Left colon (tissue), 2 donors: ENCODE data around the gene SYT9. TPM values are rescaled to one million over a fixed set of nuclear protein-coding genes. Genes with fewer than 3 reads are reported as not detected.
"Not testable (repeated sequence)": the region's sequence is repeated elsewhere in the genome, so short reads cannot be mapped to it uniquely, and the experiment has no call there.

ENCODE experiments used
- ATAC-seq: fragments of 200-7000 bp; cut with Tn5 transposase; one replicate; pipeline ENCODE4 v1.9.1; 2020; ENCODE audit warnings: mild to moderate bottlenecking, moderate library complexity
- DNase-seq, 2 donors: peaks; one replicate each; pipeline ENCODE4 v3.0.0-alpha.2; 2020
- intact Hi-C, 2 donors: fragments of 100-400 bp; cut with DNase I in 1 of 2; cut with micrococcal nuclease in 1 of 2; formaldehyde crosslinking; loops; one replicate each; pipeline versions ENCODE4 v1.11.2 to v1.14.0; 2022; cut with DNase I, micrococcal nuclease
- total RNA-seq, 2 donors: library from RNA; stranded (reverse); fragmentation: NEBNext Ultra II Directional; extraction: Animal tissue kit (Norgen Biotek cat#: 25700); gene quantifications; one replicate each; pipeline ENCODE4 v1.2.1, GENCODE V29; 2021
- donor health status: DM: no; HTN: no; CAD: no.
- donor health status: DM: yes; HTN: yes; CAD: no.

The SYT9 gene
- total RNA-seq, 2 donors from 2014 or later, result 0.17 TPM; not detected in 1

DNA sequence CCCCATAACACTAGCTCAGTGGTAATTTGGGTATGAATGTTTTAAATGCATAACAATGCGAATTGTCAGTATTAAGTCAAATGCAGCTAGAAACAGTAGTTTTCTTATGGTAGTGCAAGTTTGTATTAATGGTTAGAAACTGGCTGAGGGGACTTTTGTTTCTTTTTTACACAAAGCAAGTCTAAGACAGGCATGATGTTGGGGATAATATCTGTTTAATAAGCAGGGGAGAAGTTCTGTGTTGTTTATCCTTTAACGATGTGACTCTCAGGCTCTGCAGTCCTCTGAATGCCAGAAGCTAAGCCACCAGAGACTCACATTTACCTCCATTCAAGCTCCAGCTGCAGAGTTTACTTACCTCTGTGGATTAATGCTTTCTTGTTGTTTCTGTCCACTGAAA lies 67.8 kb downstream of the SYT9 start:
- intact Hi-C loops, result no loop called here
- DNase-seq (no peak), ATAC-seq (no peak)

DNA sequence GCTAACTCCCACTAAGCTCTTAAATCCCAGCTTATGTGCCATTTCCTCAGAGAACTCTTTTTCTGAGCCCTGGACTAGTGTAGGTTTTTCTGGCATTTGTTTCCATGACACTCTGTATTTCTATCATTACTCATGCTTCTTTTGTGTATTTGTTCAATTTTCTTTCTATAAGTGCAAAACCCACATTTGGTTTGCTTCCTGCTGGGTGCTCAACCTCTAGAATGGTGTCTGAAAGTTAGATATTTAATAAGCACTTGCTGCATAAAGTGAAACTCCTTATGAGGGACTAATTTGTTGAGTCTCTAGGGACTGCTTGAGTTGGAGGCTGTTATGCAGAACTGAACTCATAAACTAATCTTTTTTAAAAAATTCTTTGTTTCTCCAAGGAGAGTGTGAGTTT lies 68.6 kb downstream of the SYT9 start:
- ATAC-seq (no peak), DNase-seq (no peak)
- intact Hi-C loops, result no loop called here

DNA sequence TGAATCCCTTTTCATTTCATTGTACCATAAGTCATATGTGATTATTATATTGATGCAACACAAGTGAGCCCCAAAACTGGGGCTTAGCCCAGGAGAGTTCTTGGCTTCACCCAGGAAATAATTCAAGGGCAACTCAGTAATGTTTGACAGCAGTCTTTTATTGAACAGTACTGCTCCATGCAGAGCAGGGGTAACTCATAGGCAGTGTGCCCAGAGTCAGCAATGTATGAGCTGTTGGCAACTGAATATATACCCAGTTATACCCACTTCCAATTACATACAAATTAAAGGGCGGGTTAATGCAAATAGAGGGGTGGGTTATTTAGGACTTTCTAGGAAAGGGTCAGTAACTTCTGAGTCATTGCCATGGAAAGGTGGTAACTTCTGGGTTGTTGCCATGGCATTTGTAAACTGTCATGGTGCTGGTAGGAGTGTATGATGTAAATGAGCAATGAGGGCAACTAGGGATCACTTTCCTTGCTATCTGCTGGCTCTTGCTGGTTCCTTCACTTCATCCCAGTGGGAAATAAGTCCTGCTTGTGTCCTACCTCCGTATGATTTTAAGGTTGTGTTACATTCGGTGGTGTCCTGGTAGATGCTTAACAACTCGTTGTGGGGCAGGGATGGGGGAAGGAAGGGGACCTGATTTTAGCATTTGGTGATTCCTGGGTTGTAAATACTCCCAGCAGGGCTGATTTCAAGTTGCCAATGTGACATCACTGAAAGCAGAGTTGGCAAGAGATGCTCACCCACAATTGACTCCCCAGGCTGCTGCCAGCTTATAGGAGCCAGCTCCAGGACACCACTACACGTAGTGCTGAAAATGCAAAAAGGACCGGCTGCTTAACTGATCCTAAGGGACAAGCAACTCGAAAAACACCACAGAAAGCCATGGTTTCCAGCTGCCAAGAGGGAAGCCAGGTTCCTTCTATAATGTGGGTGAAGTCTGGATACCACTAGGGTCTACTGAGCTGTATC lies 70.1 kb downstream of the SYT9 start:
- intact Hi-C loops, result no loop called here
- DNase-seq, result no peak
- no peak for ATAC-seq

DNA sequence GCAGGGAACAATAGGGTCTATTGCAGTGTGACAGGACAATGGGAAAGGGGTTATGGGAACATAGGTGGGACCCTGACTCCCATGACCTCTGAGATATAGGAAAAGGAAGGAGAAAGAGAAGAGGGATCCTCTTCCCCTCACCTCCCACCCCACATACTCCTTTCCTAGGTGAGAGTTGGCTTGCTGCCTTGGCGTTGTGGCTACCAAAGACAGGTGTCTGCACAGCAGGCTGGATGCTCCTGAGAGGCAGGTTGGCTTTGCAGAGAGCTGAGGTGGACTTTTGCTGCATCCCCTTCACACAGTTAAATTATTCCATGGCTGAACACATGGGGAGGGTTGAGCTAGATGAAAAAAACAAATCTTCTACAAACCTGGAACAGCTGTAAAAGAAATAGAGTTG lies 80.7 kb downstream of the SYT9 start:
- intact Hi-C loops, result no loop called here
- DNase-seq, result no peak
- ATAC-seq, result no peak

DNA sequence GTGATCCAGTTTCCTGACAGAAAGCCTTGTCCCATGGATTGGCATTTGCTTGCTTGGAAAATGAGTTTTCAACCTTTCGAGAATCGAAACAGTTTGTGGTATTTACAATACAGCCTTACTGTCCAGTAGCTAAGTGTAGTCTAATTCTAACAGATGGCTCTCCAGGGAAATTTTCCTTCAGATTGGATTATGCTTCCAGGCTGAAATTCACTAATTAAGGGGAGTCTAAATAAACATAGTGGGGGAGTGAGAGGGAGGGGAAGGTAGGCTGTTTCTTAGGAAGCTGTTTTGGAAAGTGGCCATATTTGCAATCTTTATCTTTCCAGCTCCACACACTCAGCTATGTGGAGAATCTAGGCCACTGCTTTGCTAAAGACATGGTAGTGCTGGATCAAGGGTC lies 81.3 kb downstream of the SYT9 start:
- intact Hi-C loops, result no loop called here
- no peak for DNase-seq

DNA sequence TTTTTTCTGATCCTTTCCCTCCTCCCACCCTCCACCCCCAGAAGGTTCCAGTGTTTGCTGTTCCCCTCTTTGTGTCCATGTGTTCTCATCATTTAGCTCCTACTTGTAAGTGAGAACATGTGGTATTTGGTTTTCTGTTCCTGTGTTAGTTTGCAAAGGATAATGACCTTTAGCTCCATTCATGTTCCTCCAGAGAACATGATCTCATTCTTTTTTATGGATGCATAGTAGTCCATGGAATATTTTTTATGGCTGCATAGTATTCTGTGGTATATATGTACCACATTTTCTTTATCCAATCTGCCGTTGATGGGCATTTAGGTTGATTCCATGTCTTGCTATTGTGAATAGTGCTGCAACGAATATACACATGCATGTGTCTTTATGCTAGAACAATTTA lies 83.7 kb downstream of the SYT9 start:
- DNase-seq, ATAC-seq, intact Hi-C loops: not testable (repeated sequence)

More for the DNA sequence above, 81.3 kb downstream of the SYT9 start:
- ATAC-seq, result no peak

DNA sequence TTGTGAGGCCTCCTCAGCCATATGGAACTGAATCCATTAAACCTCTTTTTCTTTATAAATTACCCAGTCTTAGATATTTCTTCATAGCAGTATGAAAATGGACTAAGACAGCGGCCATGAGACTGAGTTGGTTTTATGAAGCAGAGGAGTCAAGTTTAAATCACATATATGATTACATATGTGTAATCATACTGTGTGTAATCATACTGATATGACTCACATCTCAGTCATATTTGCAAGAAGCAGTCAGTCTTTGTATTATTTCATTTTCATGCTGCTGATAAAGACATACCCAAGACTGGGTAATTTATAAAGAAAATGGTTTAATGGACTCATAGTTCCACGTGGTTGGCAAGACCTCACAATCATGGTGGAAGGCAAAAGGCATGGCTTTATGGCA lies 89.8 kb downstream of the SYT9 start:
- ATAC-seq (no peak), DNase-seq (no peak)
- intact Hi-C loops, result no loop called here

DNA sequence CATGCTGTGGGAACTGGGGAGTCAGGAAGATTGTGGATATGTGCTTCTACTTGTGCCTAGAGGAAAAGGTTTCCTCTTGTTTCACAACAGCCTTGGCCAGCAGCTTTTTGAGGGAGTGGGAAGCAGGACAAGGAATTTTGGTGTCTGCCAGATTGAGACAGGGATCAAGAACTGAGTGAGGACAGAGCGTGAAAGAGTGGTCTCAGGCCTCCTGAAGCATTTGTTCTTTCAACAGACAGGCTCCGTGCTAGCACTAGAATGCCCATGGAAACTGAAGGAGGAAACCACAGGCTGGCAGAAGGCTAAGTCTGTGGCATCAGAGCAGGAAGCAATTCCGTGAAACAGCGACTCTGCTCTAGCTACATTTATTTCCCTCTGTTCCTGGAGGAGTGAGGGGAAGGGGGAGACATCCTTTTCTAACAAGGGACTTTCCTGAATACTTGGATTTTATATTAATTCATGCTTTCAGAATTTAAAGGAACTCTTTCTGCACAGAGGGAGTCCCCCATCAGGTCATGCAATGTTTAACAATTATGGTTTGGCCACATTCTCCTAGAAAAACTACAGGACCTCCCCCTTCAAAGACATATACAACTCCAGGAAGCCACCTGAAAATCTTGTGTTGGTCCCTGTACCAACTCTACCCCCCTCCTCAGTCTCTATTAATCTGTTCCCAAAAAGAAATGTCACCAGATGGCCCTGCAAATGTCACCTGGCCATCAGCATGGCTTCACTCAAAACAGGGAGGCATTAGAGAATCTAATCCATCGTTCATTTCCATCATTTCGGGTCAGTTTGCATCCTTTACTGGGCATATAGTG lies 96.1 kb downstream of the SYT9 start:
- DNase-seq (no peak), ATAC-seq (no peak)
- intact Hi-C loops, result no loop called here

DNA sequence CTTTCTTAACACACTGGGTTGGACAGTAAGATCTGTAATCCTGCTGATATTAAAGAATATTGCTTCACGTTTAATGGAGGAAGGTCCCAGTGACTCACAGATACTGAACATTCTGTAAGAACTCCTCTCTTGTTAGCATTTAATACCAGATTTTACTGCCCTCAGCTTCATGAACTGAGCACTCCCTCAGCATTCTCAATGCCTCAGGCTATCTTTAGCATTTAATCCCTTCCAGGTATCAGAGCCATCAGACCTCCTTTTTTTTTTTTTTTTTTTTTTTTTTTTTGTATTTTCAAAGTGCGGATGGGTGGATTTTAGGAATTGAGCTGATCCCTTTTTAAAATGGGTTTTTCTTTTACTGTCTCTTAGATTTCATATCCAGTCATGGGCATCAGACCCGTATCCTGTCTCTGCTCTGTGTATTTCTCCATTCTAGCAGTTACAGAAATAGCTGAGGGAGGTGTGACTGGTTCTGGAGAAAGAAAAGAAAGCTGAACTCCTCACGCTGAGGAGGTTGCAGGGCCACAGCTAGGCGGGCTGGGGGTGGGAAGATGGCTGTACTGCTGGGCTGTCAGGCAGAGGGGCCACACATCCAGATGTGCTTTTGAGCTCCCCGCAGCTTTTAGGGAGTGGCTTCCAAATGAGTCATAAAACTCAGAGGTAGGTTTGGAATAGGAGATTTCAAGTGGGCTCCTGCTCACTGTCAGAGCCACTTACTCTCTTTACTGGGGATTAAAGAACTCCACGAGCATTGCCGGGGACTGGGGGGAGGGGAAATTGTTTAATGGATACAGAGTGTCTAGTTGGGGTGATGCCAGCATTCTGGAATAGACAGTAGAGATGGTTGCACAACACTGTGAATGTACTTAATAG lies 97.0 kb downstream of the SYT9 start:
- ATAC-seq (no peak), DNase-seq (no peak)
- intact Hi-C loops, result no loop called here

DNA sequence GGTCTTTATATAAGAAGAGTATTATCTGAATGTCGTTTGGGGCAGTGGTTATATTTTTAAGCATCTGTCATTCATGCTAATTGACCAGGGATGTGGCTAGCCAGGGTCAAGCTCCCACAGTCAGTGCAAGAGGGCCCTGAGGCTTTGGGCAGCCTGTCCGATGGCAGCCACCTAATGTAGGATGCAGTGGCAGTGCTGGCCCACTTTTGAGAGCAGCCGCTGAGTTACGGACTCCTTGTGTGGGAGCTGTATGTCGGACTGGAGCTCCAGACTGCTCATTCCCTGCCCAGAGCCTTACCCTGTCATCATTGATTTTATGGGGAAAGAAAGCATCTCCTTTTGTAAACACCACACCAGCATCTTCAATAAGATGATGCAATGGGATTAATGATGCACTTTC lies 99.5 kb downstream of the SYT9 start:
- intact Hi-C loops, result no loop called here
- no peak for ATAC-seq
- no peak for DNase-seq

DNA sequence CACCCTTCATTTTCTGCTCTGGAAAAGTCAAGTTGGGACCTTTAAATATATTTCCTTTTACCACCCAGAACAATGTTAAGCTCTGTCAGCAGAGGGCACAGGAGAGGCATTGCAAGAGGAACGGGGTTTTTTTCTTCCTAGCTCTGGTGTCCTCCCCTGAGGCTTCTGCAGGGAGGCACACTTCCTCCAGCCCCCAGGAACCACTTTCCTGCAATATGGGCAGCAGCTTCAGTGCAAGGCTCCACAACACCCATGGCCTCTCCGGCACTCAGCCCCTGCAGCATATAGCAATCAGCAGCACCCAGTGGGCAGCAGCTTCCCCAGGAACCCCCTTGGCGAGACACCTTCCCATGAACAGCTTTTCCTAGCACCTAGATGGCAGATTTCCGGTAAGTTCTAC lies 101.4 kb downstream of the SYT9 start:
- ATAC-seq (peak; percentile 64), DNase-seq (peak in 1 of 2 donors; percentile 23)

DNA sequence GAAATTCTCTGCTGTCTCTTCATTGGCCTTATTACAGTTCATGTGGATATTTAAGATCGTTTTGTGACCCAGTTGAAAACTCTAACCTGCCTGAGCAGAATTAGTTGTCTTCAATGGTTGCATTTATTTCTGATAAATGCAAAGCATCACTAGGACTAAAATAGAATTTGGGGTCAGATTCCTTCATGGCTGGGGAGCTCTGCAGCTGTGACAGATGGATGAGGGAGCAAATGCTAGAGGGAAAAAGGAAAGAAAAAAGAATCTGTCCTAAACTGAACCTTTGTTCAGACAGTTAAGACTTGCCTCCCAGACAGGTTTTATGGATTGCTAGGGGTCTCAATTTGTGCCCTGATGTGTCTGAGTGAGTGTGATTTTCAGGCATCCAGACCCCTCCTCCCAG lies 113.0 kb downstream of the SYT9 start:
- DNase-seq (no peak), ATAC-seq (no peak)
- intact Hi-C loops, result no loop called here

More for the DNA sequence above, 101.4 kb downstream of the SYT9 start:
- intact Hi-C loops, result no loop called here

DNA sequence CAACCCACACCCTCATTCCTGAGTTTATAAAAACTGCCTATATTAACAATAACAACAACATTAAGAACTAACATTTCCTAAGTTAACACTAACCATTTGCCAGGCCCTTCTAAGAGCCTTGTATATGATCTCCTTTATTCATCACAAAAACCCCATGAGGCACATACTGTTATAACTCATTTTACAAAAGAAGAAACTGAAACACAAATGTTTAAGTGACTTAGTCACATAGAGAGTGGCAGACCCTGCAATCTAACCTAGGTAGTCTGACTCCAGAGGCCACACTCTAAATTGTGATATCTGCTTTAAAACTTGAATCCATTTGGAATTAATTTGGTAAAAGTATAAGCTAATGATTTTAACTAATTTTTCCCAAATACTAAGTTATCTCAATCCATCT lies 116.1 kb downstream of the SYT9 start:
- DNase-seq (no peak), ATAC-seq (no peak)
- intact Hi-C loops, result no loop called here

DNA sequence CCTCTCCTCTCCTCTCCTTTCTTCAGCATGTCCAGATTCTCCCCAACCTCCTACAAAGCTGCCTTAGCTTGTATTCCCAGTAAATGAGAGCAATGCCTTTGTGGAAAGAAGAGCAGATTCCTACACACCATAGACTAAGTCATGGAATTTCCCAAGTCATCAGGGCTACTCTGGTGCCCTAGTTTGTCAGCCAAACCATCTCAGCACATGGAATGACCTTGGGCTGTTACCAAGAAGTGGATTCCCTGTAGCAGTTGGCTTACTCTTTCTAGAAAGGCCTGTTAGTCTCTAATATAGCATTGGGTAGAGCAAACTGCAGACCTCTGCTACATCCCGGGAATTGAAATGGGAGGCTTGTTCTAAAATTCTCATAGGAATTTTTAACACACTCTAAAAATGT lies 124.7 kb downstream of the SYT9 start:
- no peak for DNase-seq
- intact Hi-C loops, result no loop called here
- ATAC-seq, result no peak

DNA sequence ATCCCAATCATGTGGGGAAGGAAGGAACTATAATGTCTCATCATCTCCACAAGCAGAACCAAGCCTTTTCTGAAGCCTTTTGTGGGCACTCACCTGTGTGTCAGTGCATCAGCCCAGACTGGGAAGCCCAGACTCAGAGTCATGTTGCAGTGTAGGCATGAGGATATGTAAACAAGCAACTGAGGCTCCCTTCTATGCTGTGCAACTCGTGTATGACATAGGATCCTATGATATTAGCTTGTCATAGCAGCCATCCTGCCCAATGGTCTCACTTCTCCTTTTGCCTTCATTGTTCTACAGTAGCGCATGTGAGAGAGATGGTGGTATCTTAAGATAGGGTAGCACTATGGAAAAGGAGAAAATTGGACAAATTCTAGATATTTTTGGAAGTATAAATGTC lies 130.2 kb downstream of the SYT9 start:
- intact Hi-C loops, result no loop called here
- ATAC-seq, result no peak
- no peak for DNase-seq

DNA sequence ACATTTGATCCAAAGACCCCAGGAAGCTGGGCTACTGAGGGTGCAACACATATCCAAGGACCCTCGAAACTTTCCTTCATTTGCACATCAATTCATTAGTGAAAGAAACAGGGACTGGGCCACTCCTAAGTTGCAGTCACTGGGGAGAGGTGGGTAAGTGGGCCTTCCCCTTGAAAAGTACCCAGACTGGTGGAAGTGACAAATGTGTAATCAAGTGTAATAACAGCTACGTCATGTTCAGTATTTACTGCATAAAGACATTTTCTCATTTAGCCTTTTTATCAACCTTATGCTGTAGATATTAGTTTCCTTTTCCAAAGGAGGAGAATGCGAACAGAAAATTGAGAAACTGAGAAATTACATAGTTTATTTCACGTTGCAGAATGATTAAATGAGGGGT lies 131.7 kb downstream of the SYT9 start:
- DNase-seq, result no peak
- no peak for ATAC-seq
- intact Hi-C loops, result no loop called here

DNA sequence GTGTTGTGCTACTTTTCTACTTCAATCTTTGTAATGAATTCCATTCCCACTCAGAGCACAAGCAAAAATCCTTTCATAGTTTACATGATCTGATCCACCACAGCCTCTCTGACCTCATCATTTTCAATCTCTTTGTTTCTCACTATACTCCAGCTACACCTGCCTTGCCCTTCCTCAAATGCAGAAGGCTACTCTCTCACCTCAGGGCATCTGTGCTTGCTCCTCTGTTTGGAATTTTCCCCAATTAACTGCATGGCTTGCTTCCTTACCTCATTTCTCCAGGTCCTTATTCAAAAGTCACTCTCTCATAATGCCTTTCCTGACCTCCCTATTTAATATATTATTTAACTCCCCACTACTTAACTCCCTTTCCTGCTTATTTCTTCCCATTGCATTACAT lies 133.0 kb downstream of the SYT9 start:
- DNase-seq (no peak), ATAC-seq (no peak)
- intact Hi-C loops, result no loop called here

DNA sequence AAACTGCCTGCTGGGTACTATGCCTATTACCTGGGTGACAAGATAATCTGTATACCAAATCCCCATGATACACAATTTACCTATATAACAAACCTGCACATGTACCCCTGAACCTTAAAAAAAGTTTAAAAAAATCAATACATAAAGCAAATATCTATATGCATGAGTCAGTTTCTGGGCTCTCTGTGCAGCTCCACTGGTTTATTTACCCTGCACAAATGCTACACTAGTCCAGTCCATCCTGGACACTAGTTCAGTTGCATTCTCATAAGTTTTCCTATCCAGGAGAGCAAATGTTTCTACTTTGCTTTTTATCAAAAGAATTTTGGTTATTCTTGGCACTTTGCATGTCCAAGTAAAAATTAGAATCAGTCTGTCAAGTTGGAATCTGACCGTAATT lies 133.8 kb downstream of the SYT9 start:
- no peak for DNase-seq
- intact Hi-C loops, result no loop called here
- no peak for ATAC-seq
